ENCODE data around the gene PDE10A. TPM values are rescaled to one million over a fixed set of nuclear protein-coding genes. Genes with fewer than 3 reads are reported as not detected.

PDE10A gene
- total RNA-seq, 1 experiment from 2014 or later: 1.8 TPM

DNA sequence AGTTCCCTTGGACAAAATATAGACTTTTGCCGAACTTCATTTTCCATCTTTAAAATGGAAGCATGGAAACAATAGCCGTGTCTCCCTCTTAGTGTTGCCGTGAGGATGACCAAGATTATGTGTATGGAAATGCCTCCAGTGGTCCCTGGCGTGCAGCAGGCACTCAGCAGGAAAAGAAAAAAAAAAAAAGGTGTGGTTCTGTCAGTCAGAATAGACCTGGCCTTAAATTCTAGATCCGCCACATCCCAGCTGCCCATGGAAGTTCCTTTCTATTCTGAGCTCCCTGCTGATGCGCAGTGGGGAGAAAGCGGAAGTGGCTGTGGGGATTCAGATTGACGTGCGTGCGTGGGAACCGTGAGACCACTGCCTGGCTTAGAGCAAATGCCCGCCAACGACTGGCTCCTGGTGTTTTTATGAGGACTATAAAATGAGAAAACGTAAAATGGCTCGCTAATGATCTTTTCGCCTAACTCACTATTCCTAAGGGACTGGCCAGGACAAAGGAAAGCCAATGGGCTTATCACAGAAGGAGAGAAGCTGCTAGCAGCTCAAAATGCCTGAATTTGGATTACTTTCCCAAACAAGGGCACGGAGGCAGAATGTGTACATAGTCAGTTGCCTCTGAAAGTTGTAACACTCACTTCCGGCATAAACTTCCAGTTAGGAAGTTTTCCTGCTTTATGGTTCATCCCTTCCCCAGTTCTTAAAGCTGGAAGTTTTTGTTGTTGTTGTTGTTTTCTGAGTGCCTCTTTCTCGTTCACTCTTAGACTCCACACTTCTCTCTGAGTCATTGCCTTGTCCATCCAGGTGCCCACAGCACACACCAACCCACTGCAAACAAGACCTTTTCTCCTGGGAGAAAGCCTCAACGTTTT lies 11.4 kb upstream of the PDE10A start:
- no peak overlapping the region for H3K27ac Mint-ChIP-seq (ENCODE audit: low read depth, unreplicated experiment)
- POLR2A ChIA-PET: no interaction called here
- TF ChIP-seq, protein P1, sequence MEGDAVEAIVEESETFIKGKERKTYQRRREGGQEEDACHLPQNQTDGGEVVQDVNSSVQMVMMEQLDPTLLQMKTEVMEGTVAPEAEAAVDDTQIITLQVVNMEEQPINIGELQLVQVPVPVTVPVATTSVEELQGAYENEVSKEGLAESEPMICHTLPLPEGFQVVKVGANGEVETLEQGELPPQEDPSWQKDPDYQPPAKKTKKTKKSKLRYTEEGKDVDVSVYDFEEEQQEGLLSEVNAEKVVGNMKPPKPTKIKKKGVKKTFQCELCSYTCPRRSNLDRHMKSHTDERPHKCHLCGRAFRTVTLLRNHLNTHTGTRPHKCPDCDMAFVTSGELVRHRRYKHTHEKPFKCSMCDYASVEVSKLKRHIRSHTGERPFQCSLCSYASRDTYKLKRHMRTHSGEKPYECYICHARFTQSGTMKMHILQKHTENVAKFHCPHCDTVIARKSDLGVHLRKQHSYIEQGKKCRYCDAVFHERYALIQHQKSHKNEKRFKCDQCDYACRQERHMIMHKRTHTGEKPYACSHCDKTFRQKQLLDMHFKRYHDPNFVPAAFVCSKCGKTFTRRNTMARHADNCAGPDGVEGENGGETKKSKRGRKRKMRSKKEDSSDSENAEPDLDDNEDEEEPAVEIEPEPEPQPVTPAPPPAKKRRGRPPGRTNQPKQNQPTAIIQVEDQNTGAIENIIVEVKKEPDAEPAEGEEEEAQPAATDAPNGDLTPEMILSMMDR (IDR thresholded peaks at IDR 0.05; ENCODE audit: unreplicated experiment): no peak
- peaks cover 5% of the 10 kb centered on the region for H3K4me1 Mint-ChIP-seq (ENCODE audit: insufficient read depth, unreplicated experiment)
- H3K4me3 Mint-ChIP-seq (ENCODE audit: unreplicated experiment): no peak overlapping the region
- CTCF ChIA-PET: interaction anchor here (0.8 to 0.9 kb wide), 2 partner anchors 27 to 201 kb away, joined by 3 read pairs; no protein-coding TSS in a partner anchor
- no peak for DNase-seq (ENCODE audit: unreplicated experiment)
- H3K27me3 Mint-ChIP-seq (ENCODE audit: insufficient read depth, unreplicated experiment): no peaks in the 10 kb centered on the region
- no peaks in the 10 kb centered on the region for H3K9me3 Mint-ChIP-seq (ENCODE audit: unreplicated experiment)
- intact Hi-C loops (cut with micrococcal nuclease): no loop called here
- no TSS peak for BruUV-seq (replicated peaks)
- H3K36me3 Mint-ChIP-seq (ENCODE audit: insufficient read depth, unreplicated experiment): no peaks in the 10 kb centered on the region

DNA sequence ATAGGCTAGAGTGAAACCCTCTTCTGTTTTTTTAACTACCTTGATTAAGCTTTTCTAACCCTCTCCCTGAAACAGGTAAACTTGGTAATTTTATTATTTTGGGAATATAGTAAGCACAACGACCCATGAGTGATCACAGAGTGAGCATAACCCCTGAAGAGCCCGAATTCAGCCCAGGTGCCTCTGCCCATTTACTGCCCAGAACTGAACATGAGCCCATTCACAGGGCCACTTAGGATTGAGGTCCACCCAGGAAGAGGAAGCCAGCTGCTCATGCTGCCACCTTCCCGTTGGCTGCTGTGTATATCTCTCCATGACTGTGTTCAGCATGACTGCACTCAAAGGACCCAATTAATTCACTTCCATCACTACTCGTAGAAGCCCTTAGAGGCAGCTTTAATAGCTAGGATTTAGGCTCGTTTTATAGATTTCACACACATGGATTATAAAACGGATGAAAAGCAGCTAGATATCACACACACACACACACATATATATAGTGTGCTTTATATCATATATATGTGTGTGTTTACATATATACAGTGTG lies 8.3 kb upstream of the PDE10A start:
- POLR2A ChIA-PET: no interaction called here
- Mint-ChIP-seq H3K4me1 (ENCODE audit: insufficient read depth, unreplicated experiment) (peaks cover 6% of the 10 kb centered on the region), H3K27ac (ENCODE audit: low read depth, unreplicated experiment) (no peak overlapping the region), H3K9me3 (ENCODE audit: unreplicated experiment) (no peaks in the 10 kb centered on the region), H3K36me3 (ENCODE audit: insufficient read depth, unreplicated experiment) (no peaks in the 10 kb centered on the region), H3K4me3 (ENCODE audit: unreplicated experiment) (no peak overlapping the region), H3K27me3 (ENCODE audit: insufficient read depth, unreplicated experiment) (no peaks in the 10 kb centered on the region)
- CTCF ChIA-PET: interaction anchor here (0.6 to 1.2 kb wide), 2 partner anchors 9 to 59 kb away, joined by 3 read pairs; no protein-coding TSS in a partner anchor
- TF ChIP-seq, protein P1 (IDR thresholded peaks at IDR 0.05; ENCODE audit: unreplicated experiment): no peak
- DNase-seq (ENCODE audit: unreplicated experiment): no peak
- no TSS peak for BruUV-seq (replicated peaks)
- intact Hi-C loops (cut with micrococcal nuclease): no loop called here

DNA sequence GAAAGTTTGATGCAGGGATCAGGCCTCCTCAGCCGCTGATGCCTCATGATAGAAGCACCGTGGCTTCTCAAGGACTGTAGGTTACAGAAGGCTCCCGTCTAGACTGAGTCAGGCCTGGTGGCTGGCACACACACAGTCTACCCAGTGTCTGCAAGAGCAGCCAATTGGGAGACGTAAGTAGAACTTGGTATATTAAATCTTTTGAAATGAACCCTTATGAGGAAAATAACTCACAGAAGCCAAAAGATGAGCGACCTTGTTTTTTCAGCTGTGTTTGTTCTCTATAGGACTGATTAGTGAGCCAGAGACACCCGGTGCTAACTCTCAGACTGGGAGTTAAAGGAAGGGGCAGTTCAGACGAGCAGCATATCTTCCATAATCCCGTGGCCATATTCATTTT lies 5.9 kb upstream of the PDE10A start:
- POLR2A ChIA-PET: no interaction called here
- H3K27ac Mint-ChIP-seq (ENCODE audit: low read depth, unreplicated experiment): no peak overlapping the region
- TF ChIP-seq, protein P1 (IDR thresholded peaks at IDR 0.05; ENCODE audit: unreplicated experiment): no peak
- H3K9me3 Mint-ChIP-seq (ENCODE audit: unreplicated experiment): no peaks in the 10 kb centered on the region
- CTCF ChIA-PET: interaction anchor here (0.8 to 0.9 kb wide), 2 partner anchors 11 to 229 kb away, joined by 3 read pairs; no protein-coding TSS in a partner anchor
- no TSS peak for BruUV-seq (replicated peaks)
- no peaks in the 10 kb centered on the region for H3K36me3 Mint-ChIP-seq (ENCODE audit: insufficient read depth, unreplicated experiment)
- H3K4me3 Mint-ChIP-seq (ENCODE audit: unreplicated experiment): no peak overlapping the region
- no peak for DNase-seq (ENCODE audit: unreplicated experiment)
- H3K27me3 Mint-ChIP-seq (ENCODE audit: insufficient read depth, unreplicated experiment): no peaks in the 10 kb centered on the region
- intact Hi-C loops (cut with micrococcal nuclease): no loop called here
- H3K4me1 Mint-ChIP-seq (ENCODE audit: insufficient read depth, unreplicated experiment): peaks cover 6% of the 10 kb centered on the region

DNA sequence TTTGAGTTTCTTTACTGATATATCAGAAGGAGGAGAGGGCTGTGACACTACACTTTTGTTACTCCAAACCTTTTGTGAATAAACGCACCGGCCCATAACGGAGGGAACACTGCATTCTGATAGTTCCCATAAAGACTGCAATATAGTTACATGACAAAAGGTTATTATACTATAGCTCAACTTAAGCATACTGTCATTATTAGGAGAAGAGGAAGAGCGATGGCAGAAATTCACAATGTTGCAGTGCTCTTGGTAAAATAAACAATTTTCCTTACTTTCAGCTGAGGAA lies 2.3 kb upstream of the PDE10A start:
- TF ChIP-seq, protein P1 (IDR thresholded peaks at IDR 0.05; ENCODE audit: unreplicated experiment): no peak
- BruUV-seq (replicated peaks): no TSS peak
- no peak overlapping the region for H3K27ac Mint-ChIP-seq (ENCODE audit: low read depth, unreplicated experiment)
- H3K4me1 Mint-ChIP-seq (ENCODE audit: insufficient read depth, unreplicated experiment): peaks cover 6% of the 10 kb centered on the region
- ChIA-PET POLR2A (no interaction called here), CTCF (no interaction called here)
- no peak for DNase-seq (ENCODE audit: unreplicated experiment)
- intact Hi-C loops (cut with micrococcal nuclease): no loop called here
- no peaks in the 10 kb centered on the region for H3K27me3 Mint-ChIP-seq (ENCODE audit: insufficient read depth, unreplicated experiment)
- no peaks in the 10 kb centered on the region for H3K9me3 Mint-ChIP-seq (ENCODE audit: unreplicated experiment)
- H3K4me3 Mint-ChIP-seq (ENCODE audit: unreplicated experiment): no peak overlapping the region
- no peaks in the 10 kb centered on the region for H3K36me3 Mint-ChIP-seq (ENCODE audit: insufficient read depth, unreplicated experiment)

All from MCF 10A (cell line).